ENCODE data around the gene AAGAB.

AAGAB gene

DNA sequence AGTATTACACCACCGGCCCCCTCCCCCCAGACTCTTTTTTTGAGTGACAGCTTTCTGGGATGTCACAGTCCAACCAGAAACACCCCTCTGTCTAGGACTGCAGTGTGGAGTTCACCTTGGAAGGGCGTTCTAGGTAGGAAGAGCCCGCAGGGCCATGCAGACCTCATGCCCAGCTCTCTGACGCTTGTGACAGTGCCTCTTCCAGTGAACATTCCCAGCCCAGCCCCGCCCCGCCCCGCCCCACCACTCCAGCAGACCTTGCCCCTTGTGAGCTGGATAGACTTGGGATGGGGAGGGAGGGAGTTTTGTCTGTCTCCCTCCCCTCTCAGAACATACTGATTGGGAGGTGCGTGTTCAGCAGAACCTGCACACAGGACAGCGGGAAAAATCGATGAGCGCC, 63.6 kb downstream of the AAGAB start:
- no peak overlapping the region for H3K4me3 ChIP-seq (ENCODE audit: control insufficient read depth, low read depth, low read length)
- no peak for DNase-seq (ENCODE audit: low read depth)
- TF ChIP-seq, protein P1, sequence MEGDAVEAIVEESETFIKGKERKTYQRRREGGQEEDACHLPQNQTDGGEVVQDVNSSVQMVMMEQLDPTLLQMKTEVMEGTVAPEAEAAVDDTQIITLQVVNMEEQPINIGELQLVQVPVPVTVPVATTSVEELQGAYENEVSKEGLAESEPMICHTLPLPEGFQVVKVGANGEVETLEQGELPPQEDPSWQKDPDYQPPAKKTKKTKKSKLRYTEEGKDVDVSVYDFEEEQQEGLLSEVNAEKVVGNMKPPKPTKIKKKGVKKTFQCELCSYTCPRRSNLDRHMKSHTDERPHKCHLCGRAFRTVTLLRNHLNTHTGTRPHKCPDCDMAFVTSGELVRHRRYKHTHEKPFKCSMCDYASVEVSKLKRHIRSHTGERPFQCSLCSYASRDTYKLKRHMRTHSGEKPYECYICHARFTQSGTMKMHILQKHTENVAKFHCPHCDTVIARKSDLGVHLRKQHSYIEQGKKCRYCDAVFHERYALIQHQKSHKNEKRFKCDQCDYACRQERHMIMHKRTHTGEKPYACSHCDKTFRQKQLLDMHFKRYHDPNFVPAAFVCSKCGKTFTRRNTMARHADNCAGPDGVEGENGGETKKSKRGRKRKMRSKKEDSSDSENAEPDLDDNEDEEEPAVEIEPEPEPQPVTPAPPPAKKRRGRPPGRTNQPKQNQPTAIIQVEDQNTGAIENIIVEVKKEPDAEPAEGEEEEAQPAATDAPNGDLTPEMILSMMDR (conservative IDR thresholded peaks at IDR 0.05; ENCODE audit: control insufficient read depth, insufficient read depth, low read depth, low read length), result no peak

DNA sequence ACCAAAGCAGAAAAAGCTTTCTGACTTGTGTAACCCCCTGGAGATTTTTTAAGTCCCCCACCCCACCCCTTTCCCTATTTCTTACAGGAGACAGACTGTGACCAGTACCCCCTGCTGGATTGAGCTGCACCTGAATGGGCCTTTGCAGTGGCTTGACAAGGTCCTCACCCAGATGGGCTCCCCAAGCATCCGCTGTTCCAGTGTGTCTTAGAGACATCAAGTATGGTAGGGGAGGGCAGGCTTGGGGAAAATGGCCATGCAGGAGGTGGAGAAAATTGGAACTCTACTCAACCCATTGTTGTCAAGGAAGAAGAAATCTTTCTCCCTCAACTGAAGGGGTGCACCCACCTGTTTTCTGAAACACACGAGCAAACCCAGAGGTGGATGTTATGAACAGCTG, 64.1 kb downstream of the AAGAB start:
- no peak for DNase-seq (ENCODE audit: low read depth)
- TF ChIP-seq, protein P1 (conservative IDR thresholded peaks at IDR 0.05; ENCODE audit: control insufficient read depth, insufficient read depth, low read depth, low read length), result no peak
- H3K4me3 ChIP-seq (ENCODE audit: control insufficient read depth, low read depth, low read length), result no peak overlapping the region

DNA sequence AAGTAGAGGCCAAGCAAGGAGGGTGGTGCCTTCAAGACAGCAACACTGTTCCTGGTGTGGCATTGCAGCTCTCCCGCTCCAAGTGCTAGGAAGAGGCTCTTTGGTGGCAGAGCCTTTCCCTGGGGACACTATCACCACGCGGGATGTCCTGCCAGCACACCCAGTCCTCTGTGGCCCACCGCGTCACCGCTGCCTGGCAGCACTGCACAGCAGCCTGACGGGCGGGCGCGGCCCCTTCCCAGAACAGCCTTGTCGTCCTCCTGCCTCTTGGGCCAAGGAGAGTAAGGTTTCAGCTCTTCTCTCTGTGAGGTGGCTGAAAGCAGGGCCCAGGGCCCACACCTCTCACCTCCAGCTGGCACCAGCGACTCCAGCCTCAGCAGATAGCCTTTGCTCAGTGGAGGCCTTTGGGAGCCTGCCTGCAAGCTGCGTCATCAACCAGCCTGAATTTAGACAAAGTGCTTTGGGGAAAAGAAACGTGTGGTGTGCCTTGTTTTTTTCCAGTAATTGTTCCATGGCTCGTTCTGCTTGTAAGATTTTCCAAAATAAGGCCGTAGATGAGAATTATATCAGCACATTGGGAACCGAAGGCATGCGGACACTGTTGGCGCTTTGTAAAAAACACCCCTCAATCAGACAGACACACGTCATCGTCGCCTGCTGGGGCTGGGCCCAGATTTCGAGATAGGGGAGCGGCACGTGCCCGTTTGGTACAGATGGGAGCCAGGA, 65.0 kb downstream of the AAGAB start:
- no peak overlapping the region for H3K4me3 ChIP-seq (ENCODE audit: control insufficient read depth, low read depth, low read length)
- TF ChIP-seq, protein P1 (conservative IDR thresholded peaks at IDR 0.05; ENCODE audit: control insufficient read depth, insufficient read depth, low read depth, low read length), result no peak
- peak; percentile 69 for DNase-seq (ENCODE audit: low read depth)

DNA sequence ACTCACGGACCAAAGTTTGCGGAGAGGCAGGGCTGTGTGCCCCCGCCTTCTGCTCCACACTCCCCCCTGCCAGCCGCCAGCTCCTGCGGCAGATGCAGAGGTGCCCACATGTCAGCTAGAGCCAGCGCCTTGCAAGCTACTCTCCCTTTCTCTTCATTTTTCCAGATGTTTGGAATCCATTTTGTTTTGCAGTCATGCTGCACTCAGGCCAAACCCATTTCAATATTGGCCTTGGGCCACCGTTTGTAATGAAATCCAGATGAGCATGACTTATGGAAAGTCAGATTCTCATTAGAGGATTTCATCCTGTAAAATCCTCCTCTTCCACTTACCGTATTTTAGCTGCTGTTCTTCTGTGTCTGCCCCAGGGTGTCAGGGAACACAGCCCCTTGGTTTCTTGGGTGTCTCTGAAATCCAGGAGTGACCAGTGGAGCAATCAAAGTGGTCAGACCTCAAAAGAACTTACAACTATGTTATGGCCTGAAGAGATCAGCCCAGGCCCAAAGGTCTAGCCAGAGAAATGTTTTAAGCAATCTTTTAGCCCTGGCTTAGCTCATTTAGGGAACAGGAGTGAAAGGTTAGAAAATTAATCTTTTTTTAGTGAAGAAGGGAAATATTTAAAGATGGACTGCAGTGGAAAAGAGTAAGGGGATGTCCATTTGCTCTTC, 65.8 kb downstream of the AAGAB start:
- no peak overlapping the region for H3K4me3 ChIP-seq (ENCODE audit: control insufficient read depth, low read depth, low read length)
- TF ChIP-seq, protein P1 (conservative IDR thresholded peaks at IDR 0.05; ENCODE audit: control insufficient read depth, insufficient read depth, low read depth, low read length), result no peak
- peak; percentile 97 for DNase-seq (ENCODE audit: low read depth)

DNA sequence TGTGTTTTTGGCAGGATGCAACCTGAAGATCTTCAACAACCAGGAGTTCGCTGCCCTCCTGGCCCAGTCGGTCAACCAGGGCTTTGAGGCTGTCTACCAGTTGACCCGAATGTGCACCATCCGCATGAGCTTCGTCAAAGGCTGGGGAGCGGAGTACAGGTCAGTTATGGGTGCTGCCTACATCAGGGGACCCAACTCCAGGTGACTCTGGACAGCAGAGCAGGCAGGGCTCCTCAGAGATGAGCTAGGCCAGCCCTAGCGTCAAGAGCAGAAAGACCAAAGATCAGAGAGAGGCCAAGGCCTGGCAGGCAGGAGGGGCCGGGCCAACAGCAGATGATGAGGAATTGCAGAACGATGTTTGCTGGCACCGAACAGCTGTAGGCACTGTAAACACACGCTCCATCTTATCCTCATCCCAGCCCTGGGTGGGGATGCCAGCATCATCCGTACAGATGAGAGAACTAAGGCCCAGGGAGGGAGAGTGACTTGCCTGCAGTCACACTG, 67.1 kb downstream of the AAGAB start:
- TF ChIP-seq, protein P1 (conservative IDR thresholded peaks at IDR 0.05; ENCODE audit: control insufficient read depth, insufficient read depth, low read depth, low read length), result no peak
- H3K4me3 ChIP-seq (ENCODE audit: control insufficient read depth, low read depth, low read length), result no peak overlapping the region
- no peak for DNase-seq (ENCODE audit: low read depth)

DNA sequence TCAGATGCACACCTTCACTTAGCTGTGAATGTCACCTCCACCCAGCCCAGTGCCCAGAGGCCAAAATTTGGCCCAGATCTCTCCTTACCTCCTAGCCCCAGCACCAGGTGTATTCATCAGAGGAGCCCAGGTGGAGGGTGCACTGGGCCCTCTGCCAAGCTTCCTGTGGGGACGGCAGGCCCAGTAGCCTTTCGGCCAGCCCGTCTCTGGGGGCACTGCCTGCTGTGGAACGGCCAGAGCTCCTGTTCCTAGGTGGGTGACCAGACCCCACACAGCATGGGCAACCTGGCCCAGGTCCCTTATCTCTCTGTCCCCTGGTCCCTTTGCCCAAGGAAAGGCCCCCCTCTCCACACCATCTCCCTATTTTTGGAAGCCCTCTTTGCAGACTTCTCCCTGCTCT, 67.8 kb downstream of the AAGAB start:
- no peak overlapping the region for H3K4me3 ChIP-seq (ENCODE audit: control insufficient read depth, low read depth, low read length)
- no peak for DNase-seq (ENCODE audit: low read depth)
- TF ChIP-seq, protein P1 (conservative IDR thresholded peaks at IDR 0.05; ENCODE audit: control insufficient read depth, insufficient read depth, low read depth, low read length), result no peak

Data from fibroblast of mammary gland (primary cell).